ENCODE data around the gene PDE3A. TPM values are rescaled to one million over a fixed set of nuclear protein-coding genes. Genes with fewer than 3 reads are reported as not detected.

PDE3A gene
- polyA plus RNA-seq, 3 donors: 0.10 TPM; not detected in 2

DNA sequence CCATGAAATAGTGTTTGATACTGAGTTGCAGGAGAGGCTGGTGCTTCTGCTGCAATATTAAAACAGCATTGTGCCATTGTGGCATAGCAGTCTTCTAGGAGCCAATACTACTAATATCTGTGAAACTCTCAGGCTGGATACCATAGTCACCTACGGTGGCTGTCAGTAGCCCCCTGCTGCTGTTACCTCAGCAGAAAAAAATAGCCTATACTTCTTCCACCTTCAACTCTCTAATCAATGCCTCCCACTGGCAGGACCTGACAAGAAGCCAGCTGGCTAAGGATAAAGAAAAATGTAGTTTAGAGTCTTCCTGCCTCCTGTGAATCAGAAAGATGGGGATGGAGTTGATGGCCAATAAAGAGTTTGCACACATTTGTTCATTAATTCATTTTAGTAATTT is 91.6 kb downstream of the PDE3A start:
- no CpG with 5 or more reads among the region's 1 CpG for WGBS (ENCODE audit: insufficient coverage)
- intact Hi-C loops (cut with micrococcal nuclease): no loop called here

DNA sequence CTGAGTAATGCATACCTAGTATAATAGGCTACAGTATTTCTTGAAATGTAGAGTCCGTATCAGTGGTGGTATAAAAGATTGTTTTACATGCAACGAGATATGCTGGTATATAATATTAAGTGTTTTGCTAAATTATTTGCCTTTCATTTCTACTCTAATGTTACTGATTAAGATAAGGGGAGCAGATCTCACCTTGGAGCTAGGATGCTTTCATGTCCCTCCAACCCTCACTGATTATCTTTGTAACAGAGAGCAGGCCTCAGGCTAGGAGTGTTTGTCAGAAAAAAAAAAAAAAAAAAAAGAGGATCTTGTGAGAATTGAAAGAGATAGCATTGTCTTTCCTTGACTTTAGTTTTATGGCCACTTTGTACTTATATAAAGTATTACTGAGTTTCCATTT is 92.6 kb downstream of the PDE3A start:
- Histone ChIP-seq H3K9ac (ENCODE audit: insufficient read depth, low read length, poor library complexity, severe bottlenecking) (no peak overlapping the region), H3K4me3 (replicated peaks in 1 of 3; ENCODE audit: low read depth in 2 of 3, low read length in 3 of 3) (no peak overlapping the region), H3K79me2 (ENCODE audit: insufficient read depth, low read length) (no peaks in the 10 kb centered on the region), H3K27ac (ENCODE audit: low read depth in 1 of 2, low read length in 2 of 2) (no peak overlapping the region), H3K9me3 (replicated peaks in 1 of 2; ENCODE audit: control insufficient read depth in 1 of 2, insufficient read depth in 1 of 2, low read length in 2 of 2) (no peaks in the 10 kb centered on the region), H3K4me2 (replicated peaks; ENCODE audit: extremely low read depth, low read length, poor library complexity, severe bottlenecking) (no peak overlapping the region), H3K4me1 (ENCODE audit: control insufficient read depth in 1 of 2, insufficient read depth in 2 of 2, low read length in 2 of 2) (no peaks in the 10 kb centered on the region), H4K20me1 (ENCODE audit: insufficient read depth, low read length) (no peaks in the 10 kb centered on the region), H2AFZ (ENCODE audit: insufficient read depth, low read depth, low read length, poor library complexity, severe bottlenecking) (no peak overlapping the region), H3K36me3 (replicated peaks in 1 of 2; ENCODE audit: control insufficient read depth in 1 of 2, insufficient read depth in 2 of 2, low read length in 2 of 2) (no peaks in the 10 kb centered on the region), H3K27me3 (ENCODE audit: control insufficient read depth in 2 of 2, insufficient read depth in 2 of 2, low read length in 2 of 2) (no peaks in the 10 kb centered on the region)
- Mint-ChIP-seq H3K4me3 (no peak overlapping the region), H3K27me3 (ENCODE audit: low read depth in 3 of 3) (no peaks in the 10 kb centered on the region), H3K27ac (no peak overlapping the region), H3K4me1 (no peaks in the 10 kb centered on the region), H3K9me3 (no peaks in the 10 kb centered on the region), H3K36me3 (no peaks in the 10 kb centered on the region)
- intact Hi-C loops (cut with micrococcal nuclease): no loop called here
- TF ChIP-seq, protein P1, sequence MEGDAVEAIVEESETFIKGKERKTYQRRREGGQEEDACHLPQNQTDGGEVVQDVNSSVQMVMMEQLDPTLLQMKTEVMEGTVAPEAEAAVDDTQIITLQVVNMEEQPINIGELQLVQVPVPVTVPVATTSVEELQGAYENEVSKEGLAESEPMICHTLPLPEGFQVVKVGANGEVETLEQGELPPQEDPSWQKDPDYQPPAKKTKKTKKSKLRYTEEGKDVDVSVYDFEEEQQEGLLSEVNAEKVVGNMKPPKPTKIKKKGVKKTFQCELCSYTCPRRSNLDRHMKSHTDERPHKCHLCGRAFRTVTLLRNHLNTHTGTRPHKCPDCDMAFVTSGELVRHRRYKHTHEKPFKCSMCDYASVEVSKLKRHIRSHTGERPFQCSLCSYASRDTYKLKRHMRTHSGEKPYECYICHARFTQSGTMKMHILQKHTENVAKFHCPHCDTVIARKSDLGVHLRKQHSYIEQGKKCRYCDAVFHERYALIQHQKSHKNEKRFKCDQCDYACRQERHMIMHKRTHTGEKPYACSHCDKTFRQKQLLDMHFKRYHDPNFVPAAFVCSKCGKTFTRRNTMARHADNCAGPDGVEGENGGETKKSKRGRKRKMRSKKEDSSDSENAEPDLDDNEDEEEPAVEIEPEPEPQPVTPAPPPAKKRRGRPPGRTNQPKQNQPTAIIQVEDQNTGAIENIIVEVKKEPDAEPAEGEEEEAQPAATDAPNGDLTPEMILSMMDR (IDR thresholded peaks at IDR 0.05): no peak
- WGBS (ENCODE audit: insufficient coverage): no CpG with 5 or more reads among the region's 2 CpGs
- no peak for DNase-seq

More for the DNA sequence above, 91.6 kb downstream of the PDE3A start:
- Histone ChIP-seq H3K9ac (ENCODE audit: insufficient read depth, low read length, poor library complexity, severe bottlenecking) (no peak overlapping the region), H2AFZ (ENCODE audit: insufficient read depth, low read depth, low read length, poor library complexity, severe bottlenecking) (no peak overlapping the region), H3K4me1 (ENCODE audit: control insufficient read depth in 1 of 2, insufficient read depth in 2 of 2, low read length in 2 of 2) (no peaks in the 10 kb centered on the region), H3K36me3 (replicated peaks in 1 of 2; ENCODE audit: control insufficient read depth in 1 of 2, insufficient read depth in 2 of 2, low read length in 2 of 2) (no peaks in the 10 kb centered on the region), H3K27ac (ENCODE audit: low read depth in 1 of 2, low read length in 2 of 2) (no peak overlapping the region), H3K79me2 (ENCODE audit: insufficient read depth, low read length) (no peaks in the 10 kb centered on the region), H3K4me2 (replicated peaks; ENCODE audit: extremely low read depth, low read length, poor library complexity, severe bottlenecking) (no peak overlapping the region), H4K20me1 (ENCODE audit: insufficient read depth, low read length) (no peaks in the 10 kb centered on the region), H3K4me3 (replicated peaks in 1 of 3; ENCODE audit: low read depth in 2 of 3, low read length in 3 of 3) (no peak overlapping the region), H3K27me3 (ENCODE audit: control insufficient read depth in 2 of 2, insufficient read depth in 2 of 2, low read length in 2 of 2) (no peaks in the 10 kb centered on the region), H3K9me3 (replicated peaks in 1 of 2; ENCODE audit: control insufficient read depth in 1 of 2, insufficient read depth in 1 of 2, low read length in 2 of 2) (no peaks in the 10 kb centered on the region)
- Mint-ChIP-seq H3K4me3 (no peak overlapping the region), H3K4me1 (no peaks in the 10 kb centered on the region), H3K9me3 (peaks cover 0 to 3% (median 0%) of the 10 kb centered on the region in 7 donors), H3K27me3 (ENCODE audit: low read depth in 3 of 3) (no peaks in the 10 kb centered on the region), H3K36me3 (no peaks in the 10 kb centered on the region), H3K27ac (no peak overlapping the region)
- TF ChIP-seq, protein P1 (IDR thresholded peaks at IDR 0.05): no peak
- no peak for DNase-seq

Data from CD14-positive monocyte (primary cell).